ENCODE data around the gene FAM120B.

DNA sequence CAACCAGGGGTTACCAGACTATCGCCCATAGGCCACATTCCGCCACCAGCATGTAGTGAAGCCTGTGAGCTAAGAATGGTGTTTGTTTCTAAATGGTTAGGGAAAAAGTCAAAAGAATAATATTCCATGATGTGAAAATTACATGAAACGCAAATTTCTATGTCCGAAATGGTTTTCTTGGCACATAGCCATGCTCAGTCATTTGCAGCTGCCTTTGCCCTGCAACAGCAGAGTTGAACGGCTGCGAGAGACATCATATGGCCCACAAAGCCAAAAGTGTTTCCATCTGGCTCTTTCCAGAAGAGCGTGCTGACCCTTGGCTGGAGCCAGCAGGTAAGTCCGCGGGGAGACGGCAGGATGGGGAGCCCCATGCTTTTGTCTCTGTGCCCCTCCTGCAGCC lies 60.7 kb downstream of the FAM120B start:
- TF ChIP-seq POLR2A (IDR thresholded peaks at IDR 0.05; ENCODE audit: borderline replicate concordance, extremely low read depth, insufficient read depth, insufficient read length) (no peak), CEBPB (IDR thresholded peaks at IDR 0.05; ENCODE audit: low read depth) (no peak), EZH2 (IDR thresholded peaks at IDR 0.05) (no peak), ZBTB33 (IDR thresholded peaks at IDR 0.05; ENCODE audit: extremely low read depth, insufficient replicate concordance, low read length) (no peak), RAD21 (IDR thresholded peaks at IDR 0.05; ENCODE audit: low read depth) (no peak), CTCF (IDR thresholded peaks at IDR 0.05 in 2 of 3, conservative IDR thresholded peaks at IDR 0.05 in 1 of 3; ENCODE audit: borderline replicate concordance in 1 of 3, insufficient read depth in 1 of 3, low read depth in 2 of 3, low read length in 2 of 3) (no peak), TCF7L2 (IDR thresholded peaks at IDR 0.05; ENCODE audit: borderline replicate concordance, extremely low read depth, insufficient read depth, insufficient read length) (no peak), POLR2AphosphoS5 (IDR thresholded peaks at IDR 0.05; ENCODE audit: low read depth, low read length) (no peak), EZH2phosphoT487 (IDR thresholded peaks at IDR 0.05; ENCODE audit: borderline replicate concordance) (no peak), EGR1 (IDR thresholded peaks at IDR 0.05; ENCODE audit: low read depth) (no peak), SIN3A (IDR thresholded peaks at IDR 0.05; ENCODE audit: low read depth) (no peak), FOSL1 (IDR thresholded peaks at IDR 0.05; ENCODE audit: low read depth) (no peak)

Measured in HCT116 (cell line).